ENCODE measurements around the gene TBC1D1. TPM values are rescaled to one million over a fixed set of nuclear protein-coding genes. Genes with fewer than 3 reads are reported as not detected.

The TBC1D1 gene
- total and polyA plus RNA-seq, 2 experiments from 2014 or later: 53.9 to 151 TPM

GRCh38 chr4:38091636-38092035 lies 200.8 kb downstream of the TBC1D1 start:
- H3K4me2 ChIP-seq: no peak overlapping the region

DNA sequence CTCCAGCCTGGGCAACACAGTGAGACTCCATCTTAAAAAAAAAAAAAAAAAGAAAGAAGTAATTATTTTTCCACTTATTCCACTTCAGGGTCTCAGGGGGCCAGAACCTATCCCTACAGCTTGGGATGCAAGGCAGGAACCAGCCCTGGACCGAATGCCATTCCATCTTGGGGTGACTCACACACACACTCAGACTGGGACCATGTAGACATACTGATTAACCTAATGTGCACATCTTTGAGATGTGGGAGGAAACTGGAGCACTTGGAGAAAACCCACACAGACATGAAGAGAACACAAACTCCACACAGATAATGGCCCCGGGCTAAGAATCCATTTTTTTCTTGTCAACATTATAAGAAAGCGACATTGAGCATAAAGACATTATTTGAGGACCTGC lies 201.8 kb downstream of the TBC1D1 start:
- peaks cover 18% of the 10 kb centered on the region for H3K4me1 ChIP-seq (ENCODE audit: insufficient read depth)
- no peaks in the 10 kb centered on the region for H4K20me1 ChIP-seq (replicated peaks; ENCODE audit: insufficient read depth)
- Mint-ChIP-seq H3K4me1 (peaks cover 41% of the 10 kb centered on the region), H3K27me3 (ENCODE audit: insufficient read depth, low read depth, poor library complexity) (peaks cover 2% of the 10 kb centered on the region), H3K36me3 (ENCODE audit: low read depth) (peaks cover 28% of the 10 kb centered on the region), H3K9me3 (no peaks in the 10 kb centered on the region), H3K4me3 (no peak overlapping the region), H3K27ac (no peak overlapping the region)
- no peaks in the 10 kb centered on the region; the same call in 1 of the 2 replicates for H3K36me3 ChIP-seq (ENCODE audit: insufficient read depth)
- no peak overlapping the region for H3K4me3 ChIP-seq
- DNase-seq (ENCODE audit: low spot score) (no peak), ATAC-seq (no peak)
- no peaks in the 10 kb centered on the region for H3K9me2 ChIP-seq (ENCODE audit: insufficient read depth)
- no peak overlapping the region for H2AFZ ChIP-seq
- H3K4me2 ChIP-seq: no peak overlapping the region
- H3F3A ChIP-seq (replicated peaks; ENCODE audit: low read depth): no peaks in the 10 kb centered on the region
- no peaks in the 10 kb centered on the region for H3K79me2 ChIP-seq (replicated peaks; ENCODE audit: insufficient read depth)
- no peak for TF ChIP-seq JUNB (IDR thresholded peaks at IDR 0.05; ENCODE audit: unreplicated experiment)
- TF ChIP-seq ZNF331 (CRISPR knock-in tag; IDR thresholded peaks at IDR 0.05; ENCODE audit: low read depth): no peak
- no peak for TF ChIP-seq ZNF462 (CRISPR knock-in tag; IDR thresholded peaks at IDR 0.05)
- TF ChIP-seq EZH2phosphoT487 (IDR thresholded peaks at IDR 0.05; ENCODE audit: unreplicated experiment): no peak
- TF ChIP-seq, protein P1, sequence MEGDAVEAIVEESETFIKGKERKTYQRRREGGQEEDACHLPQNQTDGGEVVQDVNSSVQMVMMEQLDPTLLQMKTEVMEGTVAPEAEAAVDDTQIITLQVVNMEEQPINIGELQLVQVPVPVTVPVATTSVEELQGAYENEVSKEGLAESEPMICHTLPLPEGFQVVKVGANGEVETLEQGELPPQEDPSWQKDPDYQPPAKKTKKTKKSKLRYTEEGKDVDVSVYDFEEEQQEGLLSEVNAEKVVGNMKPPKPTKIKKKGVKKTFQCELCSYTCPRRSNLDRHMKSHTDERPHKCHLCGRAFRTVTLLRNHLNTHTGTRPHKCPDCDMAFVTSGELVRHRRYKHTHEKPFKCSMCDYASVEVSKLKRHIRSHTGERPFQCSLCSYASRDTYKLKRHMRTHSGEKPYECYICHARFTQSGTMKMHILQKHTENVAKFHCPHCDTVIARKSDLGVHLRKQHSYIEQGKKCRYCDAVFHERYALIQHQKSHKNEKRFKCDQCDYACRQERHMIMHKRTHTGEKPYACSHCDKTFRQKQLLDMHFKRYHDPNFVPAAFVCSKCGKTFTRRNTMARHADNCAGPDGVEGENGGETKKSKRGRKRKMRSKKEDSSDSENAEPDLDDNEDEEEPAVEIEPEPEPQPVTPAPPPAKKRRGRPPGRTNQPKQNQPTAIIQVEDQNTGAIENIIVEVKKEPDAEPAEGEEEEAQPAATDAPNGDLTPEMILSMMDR (conservative IDR thresholded peaks at IDR 0.05; ENCODE audit: low read depth in 2 of 2): no peak
- TF ChIP-seq NANOG (IDR thresholded peaks at IDR 0.05; ENCODE audit: borderline replicate concordance): no peak
- no peak for TF ChIP-seq CREB1 (CRISPR knock-in tag; IDR thresholded peaks at IDR 0.05; ENCODE audit: low read depth)
- TF ChIP-seq EZH2 (IDR thresholded peaks at IDR 0.05; ENCODE audit: low read depth, unreplicated experiment): no peak
- TF ChIP-seq, protein P2, sequence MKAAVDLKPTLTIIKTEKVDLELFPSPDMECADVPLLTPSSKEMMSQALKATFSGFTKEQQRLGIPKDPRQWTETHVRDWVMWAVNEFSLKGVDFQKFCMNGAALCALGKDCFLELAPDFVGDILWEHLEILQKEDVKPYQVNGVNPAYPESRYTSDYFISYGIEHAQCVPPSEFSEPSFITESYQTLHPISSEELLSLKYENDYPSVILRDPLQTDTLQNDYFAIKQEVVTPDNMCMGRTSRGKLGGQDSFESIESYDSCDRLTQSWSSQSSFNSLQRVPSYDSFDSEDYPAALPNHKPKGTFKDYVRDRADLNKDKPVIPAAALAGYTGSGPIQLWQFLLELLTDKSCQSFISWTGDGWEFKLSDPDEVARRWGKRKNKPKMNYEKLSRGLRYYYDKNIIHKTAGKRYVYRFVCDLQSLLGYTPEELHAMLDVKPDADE (IDR thresholded peaks at IDR 0.05): no peak
- H3K27me3 ChIP-seq (ENCODE audit: insufficient read depth): no peaks in the 10 kb centered on the region
- H3K27ac ChIP-seq (ENCODE audit: low read depth): no peak overlapping the region

More at GRCh38 chr4:38091636-38092035, 200.8 kb downstream of the TBC1D1 start:
- Mint-ChIP-seq H3K36me3 (ENCODE audit: low read depth) (peaks cover 32% of the 10 kb centered on the region), H3K4me1 (peaks cover 50% of the 10 kb centered on the region), H3K9me3 (peaks cover 5% of the 10 kb centered on the region; the same call in 2 of the 3 replicates), H3K27ac (no peak overlapping the region), H3K27me3 (ENCODE audit: insufficient read depth, low read depth, poor library complexity) (peaks cover 9% of the 10 kb centered on the region), H3K4me3 (no peak overlapping the region)
- Histone ChIP-seq H2AFZ (no peak overlapping the region), H4K20me1 (replicated peaks; ENCODE audit: insufficient read depth) (no peaks in the 10 kb centered on the region), H3K4me1 (ENCODE audit: insufficient read depth) (peaks cover 22% of the 10 kb centered on the region), H3K36me3 (ENCODE audit: insufficient read depth) (no peaks in the 10 kb centered on the region; the same call in 1 of the 2 replicates), H3K4me3 (no peak overlapping the region), H3K27ac (ENCODE audit: low read depth) (no peak overlapping the region), H3K9me2 (ENCODE audit: insufficient read depth) (no peaks in the 10 kb centered on the region), H3K27me3 (ENCODE audit: insufficient read depth) (no peaks in the 10 kb centered on the region), H3F3A (replicated peaks; ENCODE audit: low read depth) (no peaks in the 10 kb centered on the region), H3K79me2 (replicated peaks; ENCODE audit: insufficient read depth) (no peaks in the 10 kb centered on the region)
- TF ChIP-seq ZNF331 (CRISPR knock-in tag; IDR thresholded peaks at IDR 0.05; ENCODE audit: low read depth): no peak
- ATAC-seq: no peak
- no peak for DNase-seq (ENCODE audit: low spot score)

Measured in GM23338 (cell line).